ENCODE measurements around the gene UBA1.

UBA1 gene

DNA sequence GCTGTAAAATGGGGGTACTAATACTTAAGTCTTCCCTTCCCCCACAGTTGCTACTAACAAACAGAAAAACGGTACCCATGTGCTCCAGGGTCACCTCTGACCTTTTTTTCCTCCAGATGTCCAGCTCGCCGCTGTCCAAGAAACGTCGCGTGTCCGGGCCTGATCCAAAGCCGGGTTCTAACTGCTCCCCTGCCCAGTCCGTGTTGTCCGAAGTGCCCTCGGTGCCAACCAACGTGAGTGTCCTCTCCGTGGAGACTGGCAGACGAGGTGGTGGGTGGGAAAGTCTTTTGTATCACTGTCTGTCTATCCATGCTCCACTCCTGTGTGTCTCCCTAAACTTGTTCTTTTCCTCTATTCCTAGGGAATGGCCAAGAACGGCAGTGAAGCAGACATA is 5.1 kb downstream of the UBA1 start:
- peaks cover 37 to 51% of the 10 kb centered on the region in 2 donors for H3K36me3 ChIP-seq (ENCODE audit: control insufficient read depth in 1 of 2, insufficient read depth in 2 of 2, low read length in 2 of 2)
- H3K27ac ChIP-seq (ENCODE audit: low read depth, low read length), result no peak overlapping the region
- no peak overlapping the region for H3K4me3 ChIP-seq (ENCODE audit: low read depth in 1 of 2, low read length in 2 of 2)
- peaks cover 30 to 49% of the 10 kb centered on the region in 2 donors for H3K4me1 ChIP-seq (ENCODE audit: control insufficient read depth in 1 of 2, insufficient read depth in 2 of 2, low read length in 2 of 2)
- no peak overlapping the region for H3K9ac ChIP-seq (ENCODE audit: low read depth in 1 of 2, low read length in 2 of 2)
- H3K27me3 ChIP-seq (ENCODE audit: control insufficient read depth in 1 of 2, insufficient read depth in 2 of 2, low read length in 2 of 2), result no peaks in the 10 kb centered on the region
- no peaks in the 10 kb centered on the region for H3K9me3 ChIP-seq (ENCODE audit: control insufficient read depth in 1 of 2, low read length in 2 of 2)

DNA sequence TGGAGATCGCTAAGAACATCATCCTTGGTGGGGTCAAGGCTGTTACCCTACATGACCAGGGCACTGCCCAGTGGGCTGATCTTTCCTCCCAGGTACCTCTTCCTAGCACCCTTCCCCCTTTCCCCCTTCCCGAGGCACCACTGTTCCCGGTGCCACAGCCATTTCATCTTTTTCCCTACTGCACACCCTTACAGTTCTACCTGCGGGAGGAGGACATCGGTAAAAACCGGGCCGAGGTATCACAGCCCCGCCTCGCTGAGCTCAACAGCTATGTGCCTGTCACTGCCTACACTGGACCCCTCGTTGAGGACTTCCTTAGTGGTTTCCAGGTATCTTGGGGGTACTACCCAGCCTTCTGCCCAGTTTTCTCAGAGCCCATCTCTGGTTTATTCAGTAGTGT is 5.7 kb downstream of the UBA1 start:
- Histone ChIP-seq H3K27me3 (ENCODE audit: control insufficient read depth in 1 of 2, insufficient read depth in 2 of 2, low read length in 2 of 2) (no peaks in the 10 kb centered on the region), H3K4me3 (ENCODE audit: low read depth in 1 of 2, low read length in 2 of 2) (no peak overlapping the region), H3K9me3 (ENCODE audit: control insufficient read depth in 1 of 2, low read length in 2 of 2) (no peaks in the 10 kb centered on the region), H3K4me1 (ENCODE audit: control insufficient read depth in 1 of 2, insufficient read depth in 2 of 2, low read length in 2 of 2) (peaks cover 30 to 49% of the 10 kb centered on the region in 2 donors), H3K36me3 (ENCODE audit: control insufficient read depth in 1 of 2, insufficient read depth in 2 of 2, low read length in 2 of 2) (peaks cover 37 to 55% of the 10 kb centered on the region in 2 donors), H3K9ac (ENCODE audit: low read depth in 1 of 2, low read length in 2 of 2) (no peak overlapping the region), H3K27ac (ENCODE audit: low read depth, low read length) (no peak overlapping the region)

DNA sequence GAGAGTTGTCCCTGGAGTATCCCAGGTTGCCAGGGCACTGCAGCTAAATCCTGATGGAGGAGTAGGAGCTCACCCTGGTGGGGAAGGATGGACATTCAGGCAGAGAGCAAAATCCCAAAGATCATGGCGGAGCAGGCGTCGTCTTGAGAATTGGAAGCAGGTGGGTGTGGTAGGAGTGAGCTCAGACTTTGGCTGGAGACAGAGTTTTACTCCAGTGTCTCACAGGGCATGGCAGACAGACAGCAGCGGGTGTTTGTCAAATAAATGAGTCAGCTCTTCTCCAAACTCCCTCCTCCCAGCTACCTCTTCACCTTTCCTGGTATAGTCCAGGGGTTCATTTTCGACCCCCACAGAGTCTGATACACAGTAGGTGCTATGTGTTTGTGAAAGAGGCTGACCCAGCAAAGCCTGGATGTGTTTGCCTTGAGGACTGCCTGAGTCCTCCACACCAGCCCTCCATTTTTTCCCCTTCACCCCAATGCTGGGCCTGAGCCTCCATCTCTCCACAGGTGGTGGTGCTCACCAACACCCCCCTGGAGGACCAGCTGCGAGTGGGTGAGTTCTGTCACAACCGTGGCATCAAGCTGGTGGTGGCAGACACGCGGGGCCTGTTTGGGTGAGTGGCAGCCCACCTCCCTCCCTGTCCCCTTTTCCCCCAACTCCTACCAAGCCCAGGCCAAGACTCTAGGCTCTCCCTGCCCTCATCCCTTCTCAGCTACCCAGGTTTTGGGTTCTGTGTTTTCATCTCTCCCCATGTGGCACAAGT is 6.9 kb downstream of the UBA1 start:
- Histone ChIP-seq H3K4me3 (ENCODE audit: low read depth in 1 of 2, low read length in 2 of 2) (no peak overlapping the region), H3K36me3 (ENCODE audit: control insufficient read depth in 1 of 2, insufficient read depth in 2 of 2, low read length in 2 of 2) (peaks cover 37 to 66% of the 10 kb centered on the region in 2 donors), H3K27ac (ENCODE audit: low read depth, low read length) (no peak overlapping the region), H3K9ac (ENCODE audit: low read depth in 1 of 2, low read length in 2 of 2) (no peak overlapping the region), H3K27me3 (ENCODE audit: control insufficient read depth in 1 of 2, insufficient read depth in 2 of 2, low read length in 2 of 2) (no peaks in the 10 kb centered on the region), H3K9me3 (ENCODE audit: control insufficient read depth in 1 of 2, low read length in 2 of 2) (no peaks in the 10 kb centered on the region), H3K4me1 (ENCODE audit: control insufficient read depth in 1 of 2, insufficient read depth in 2 of 2, low read length in 2 of 2) (peaks cover 24 to 39% of the 10 kb centered on the region in 2 donors)

DNA sequence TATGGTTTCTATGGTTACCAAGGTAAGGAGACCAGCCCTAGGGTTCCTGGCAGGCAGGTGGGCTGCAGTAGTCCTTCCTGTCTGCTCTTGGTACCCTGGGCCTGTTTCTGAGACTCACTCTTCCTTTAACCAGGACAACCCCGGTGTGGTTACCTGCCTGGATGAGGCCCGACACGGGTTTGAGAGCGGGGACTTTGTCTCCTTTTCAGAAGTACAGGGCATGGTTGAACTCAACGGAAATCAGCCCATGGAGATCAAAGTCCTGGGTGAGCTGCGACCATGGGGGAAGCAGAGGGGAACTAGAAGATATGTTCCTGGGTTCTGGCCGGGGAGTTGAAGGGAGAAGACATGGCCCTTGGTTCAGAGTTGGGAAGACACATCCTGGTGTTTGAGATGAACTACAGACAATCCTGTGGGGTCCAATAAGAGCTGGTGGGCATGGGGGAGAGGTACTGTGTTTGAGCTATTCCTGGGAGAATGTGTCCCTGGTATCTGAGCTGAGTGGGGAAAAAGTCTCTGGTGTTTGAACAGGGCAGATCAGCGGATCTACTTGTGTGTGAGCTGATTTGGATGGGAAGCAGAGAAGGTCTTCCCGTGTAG is 7.8 kb downstream of the UBA1 start:
- Histone ChIP-seq H3K4me1 (ENCODE audit: control insufficient read depth in 1 of 2, insufficient read depth in 2 of 2, low read length in 2 of 2) (peaks cover 15 to 30% of the 10 kb centered on the region in 2 donors), H3K27me3 (ENCODE audit: control insufficient read depth in 1 of 2, insufficient read depth in 2 of 2, low read length in 2 of 2) (no peaks in the 10 kb centered on the region), H3K9me3 (ENCODE audit: control insufficient read depth in 1 of 2, low read length in 2 of 2) (no peaks in the 10 kb centered on the region), H3K36me3 (ENCODE audit: control insufficient read depth in 1 of 2, insufficient read depth in 2 of 2, low read length in 2 of 2) (peaks cover 43 to 75% of the 10 kb centered on the region in 2 donors), H3K9ac (ENCODE audit: low read depth in 1 of 2, low read length in 2 of 2) (no peak overlapping the region), H3K4me3 (ENCODE audit: low read depth in 1 of 2, low read length in 2 of 2) (no peak overlapping the region), H3K27ac (ENCODE audit: low read depth, low read length) (no peak overlapping the region)

DNA sequence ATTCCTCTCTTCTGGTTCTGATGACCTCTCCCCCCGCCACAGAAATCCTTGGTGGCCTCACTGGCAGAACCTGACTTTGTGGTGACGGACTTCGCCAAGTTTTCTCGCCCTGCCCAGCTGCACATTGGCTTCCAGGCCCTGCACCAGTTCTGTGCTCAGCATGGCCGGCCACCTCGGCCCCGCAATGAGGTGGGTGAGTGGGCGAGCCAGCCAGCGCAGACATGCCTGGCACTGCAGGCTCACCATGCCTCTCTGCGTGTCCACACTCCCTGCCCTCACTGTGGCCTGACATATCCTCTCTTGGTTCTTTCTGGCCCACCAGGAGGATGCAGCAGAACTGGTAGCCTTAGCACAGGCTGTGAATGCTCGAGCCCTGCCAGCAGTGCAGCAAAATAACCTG is 8.7 kb downstream of the UBA1 start:
- H3K4me3 ChIP-seq (ENCODE audit: low read depth in 1 of 2, low read length in 2 of 2), result no peak overlapping the region
- no peaks in the 10 kb centered on the region for H3K27me3 ChIP-seq (ENCODE audit: control insufficient read depth in 1 of 2, insufficient read depth in 2 of 2, low read length in 2 of 2)
- no peak overlapping the region for H3K27ac ChIP-seq (ENCODE audit: low read depth, low read length)
- no peaks in the 10 kb centered on the region for H3K9me3 ChIP-seq (ENCODE audit: control insufficient read depth in 1 of 2, low read length in 2 of 2)
- H3K4me1 ChIP-seq (ENCODE audit: control insufficient read depth in 1 of 2, insufficient read depth in 2 of 2, low read length in 2 of 2), result peaks cover 7 to 21% of the 10 kb centered on the region in 2 donors
- no peak overlapping the region for H3K9ac ChIP-seq (ENCODE audit: low read depth in 1 of 2, low read length in 2 of 2)
- peaks cover 43 to 80% of the 10 kb centered on the region in 2 donors for H3K36me3 ChIP-seq (ENCODE audit: control insufficient read depth in 1 of 2, insufficient read depth in 2 of 2, low read length in 2 of 2)

DNA sequence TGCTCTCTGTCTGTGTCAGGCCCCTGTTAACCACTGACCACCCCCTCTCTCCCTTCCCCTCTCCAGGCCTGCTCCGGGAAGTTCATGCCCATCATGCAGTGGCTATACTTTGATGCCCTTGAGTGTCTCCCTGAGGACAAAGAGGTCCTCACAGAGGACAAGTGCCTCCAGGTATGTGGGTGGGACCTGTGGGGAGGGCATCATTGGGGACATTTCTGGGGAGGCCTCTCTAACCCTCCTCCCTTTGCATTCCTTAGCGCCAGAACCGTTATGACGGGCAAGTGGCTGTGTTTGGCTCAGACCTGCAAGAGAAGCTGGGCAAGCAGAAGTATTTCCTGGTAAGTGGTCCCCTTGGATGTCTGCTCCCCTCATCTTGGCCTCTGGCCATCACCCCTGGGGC is 9.2 kb downstream of the UBA1 start:
- H3K4me1 ChIP-seq (ENCODE audit: control insufficient read depth in 1 of 2, insufficient read depth in 2 of 2, low read length in 2 of 2), result peaks cover 3 to 17% of the 10 kb centered on the region in 2 donors
- H3K27ac ChIP-seq (ENCODE audit: low read depth, low read length), result no peak overlapping the region
- H3K9me3 ChIP-seq (ENCODE audit: control insufficient read depth in 1 of 2, low read length in 2 of 2), result no peaks in the 10 kb centered on the region
- no peaks in the 10 kb centered on the region for H3K27me3 ChIP-seq (ENCODE audit: control insufficient read depth in 1 of 2, insufficient read depth in 2 of 2, low read length in 2 of 2)
- peaks cover 43 to 85% of the 10 kb centered on the region in 2 donors for H3K36me3 ChIP-seq (ENCODE audit: control insufficient read depth in 1 of 2, insufficient read depth in 2 of 2, low read length in 2 of 2)
- H3K4me3 ChIP-seq (ENCODE audit: low read depth in 1 of 2, low read length in 2 of 2), result no peak overlapping the region
- H3K9ac ChIP-seq (ENCODE audit: low read depth in 1 of 2, low read length in 2 of 2), result no peak overlapping the region

DNA sequence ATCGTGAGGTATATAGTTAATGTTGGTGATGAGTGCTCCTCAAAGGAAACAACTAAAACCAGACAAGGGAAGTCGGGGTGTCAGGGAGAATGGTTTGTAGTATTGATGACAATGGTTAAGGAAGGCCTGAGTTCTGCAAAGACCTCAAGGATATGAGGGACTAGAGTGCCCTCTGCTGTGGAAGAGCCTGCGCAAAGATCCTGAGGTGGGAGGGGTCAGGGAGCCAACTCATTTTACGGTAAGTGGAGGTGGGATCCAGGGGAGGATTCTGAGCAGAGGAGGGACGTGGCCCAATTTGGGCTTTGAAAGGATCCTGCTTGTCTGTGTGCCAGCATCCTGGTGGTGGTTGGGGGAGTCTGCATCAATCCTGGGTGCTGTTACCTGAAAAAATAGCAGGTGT is 11.3 kb downstream of the UBA1 start:
- H3K27ac ChIP-seq (ENCODE audit: low read depth, low read length), result no peak overlapping the region
- H3K9ac ChIP-seq (ENCODE audit: low read depth in 1 of 2, low read length in 2 of 2), result no peak overlapping the region
- H3K9me3 ChIP-seq (ENCODE audit: control insufficient read depth in 1 of 2, low read length in 2 of 2), result no peaks in the 10 kb centered on the region
- H3K4me3 ChIP-seq (ENCODE audit: low read depth in 1 of 2, low read length in 2 of 2), result no peak overlapping the region
- peaks cover 3 to 9% of the 10 kb centered on the region in 2 donors for H3K4me1 ChIP-seq (ENCODE audit: control insufficient read depth in 1 of 2, insufficient read depth in 2 of 2, low read length in 2 of 2)
- peaks cover 31 to 84% of the 10 kb centered on the region in 2 donors for H3K36me3 ChIP-seq (ENCODE audit: control insufficient read depth in 1 of 2, insufficient read depth in 2 of 2, low read length in 2 of 2)
- no peaks in the 10 kb centered on the region for H3K27me3 ChIP-seq (ENCODE audit: control insufficient read depth in 1 of 2, insufficient read depth in 2 of 2, low read length in 2 of 2)

DNA sequence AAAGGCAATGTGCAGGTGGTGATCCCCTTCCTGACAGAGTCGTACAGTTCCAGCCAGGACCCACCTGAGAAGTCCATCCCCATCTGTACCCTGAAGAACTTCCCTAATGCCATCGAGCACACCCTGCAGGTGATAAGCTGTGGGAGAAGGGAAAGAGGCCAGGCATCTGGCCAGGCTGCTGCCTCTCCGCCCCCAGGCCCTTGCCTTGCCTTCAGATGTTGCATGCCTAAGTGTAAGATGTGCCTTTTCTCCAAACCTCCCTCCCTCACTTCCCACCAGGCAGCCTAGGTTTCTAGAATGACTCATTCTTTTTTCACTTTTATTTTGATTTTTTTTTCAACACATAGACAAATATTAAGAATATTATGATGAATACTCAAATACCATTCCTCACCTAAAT is 12.7 kb downstream of the UBA1 start:
- no peak overlapping the region for H3K27ac ChIP-seq (ENCODE audit: low read depth, low read length)
- no peaks in the 10 kb centered on the region for H3K4me1 ChIP-seq (ENCODE audit: control insufficient read depth in 1 of 2, insufficient read depth in 2 of 2, low read length in 2 of 2)
- H3K4me3 ChIP-seq (ENCODE audit: low read depth in 1 of 2, low read length in 2 of 2), result no peak overlapping the region
- H3K36me3 ChIP-seq (ENCODE audit: control insufficient read depth in 1 of 2, insufficient read depth in 2 of 2, low read length in 2 of 2), result peaks cover 42 to 84% of the 10 kb centered on the region in 2 donors
- no peaks in the 10 kb centered on the region for H3K9me3 ChIP-seq (ENCODE audit: control insufficient read depth in 1 of 2, low read length in 2 of 2)
- no peaks in the 10 kb centered on the region for H3K27me3 ChIP-seq (ENCODE audit: control insufficient read depth in 1 of 2, insufficient read depth in 2 of 2, low read length in 2 of 2)
- no peak overlapping the region for H3K9ac ChIP-seq (ENCODE audit: low read depth in 1 of 2, low read length in 2 of 2)

DNA sequence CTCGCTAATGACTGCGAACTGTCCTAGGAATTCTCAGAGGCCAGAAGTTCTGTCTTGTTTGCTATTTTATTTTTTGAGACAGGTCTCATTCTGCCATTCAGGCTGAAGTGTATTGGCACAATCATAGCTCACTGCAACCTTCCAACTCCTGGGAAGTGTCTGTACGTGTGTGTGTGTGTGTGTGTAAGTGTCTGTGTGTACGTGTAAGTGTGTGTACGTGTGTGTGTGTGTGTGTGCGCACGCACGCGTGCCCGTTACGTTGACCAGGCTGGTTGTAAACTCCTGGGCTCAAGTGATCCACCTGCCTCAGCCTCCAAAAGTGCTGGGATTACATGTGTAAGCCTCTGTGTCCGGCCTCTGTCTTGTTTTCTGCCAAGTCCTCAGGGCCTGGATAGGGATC is 14.5 kb downstream of the UBA1 start:
- Histone ChIP-seq H3K36me3 (ENCODE audit: control insufficient read depth in 1 of 2, insufficient read depth in 2 of 2, low read length in 2 of 2) (peaks cover 38 to 82% of the 10 kb centered on the region in 2 donors), H3K4me3 (ENCODE audit: low read depth in 1 of 2, low read length in 2 of 2) (no peak overlapping the region), H3K9ac (ENCODE audit: low read depth in 1 of 2, low read length in 2 of 2) (no peak overlapping the region), H3K27ac (ENCODE audit: low read depth, low read length) (no peak overlapping the region), H3K9me3 (ENCODE audit: control insufficient read depth in 1 of 2, low read length in 2 of 2) (no peaks in the 10 kb centered on the region), H3K27me3 (ENCODE audit: control insufficient read depth in 1 of 2, insufficient read depth in 2 of 2, low read length in 2 of 2) (no peaks in the 10 kb centered on the region), H3K4me1 (ENCODE audit: control insufficient read depth in 1 of 2, insufficient read depth in 2 of 2, low read length in 2 of 2) (no peaks in the 10 kb centered on the region)

DNA sequence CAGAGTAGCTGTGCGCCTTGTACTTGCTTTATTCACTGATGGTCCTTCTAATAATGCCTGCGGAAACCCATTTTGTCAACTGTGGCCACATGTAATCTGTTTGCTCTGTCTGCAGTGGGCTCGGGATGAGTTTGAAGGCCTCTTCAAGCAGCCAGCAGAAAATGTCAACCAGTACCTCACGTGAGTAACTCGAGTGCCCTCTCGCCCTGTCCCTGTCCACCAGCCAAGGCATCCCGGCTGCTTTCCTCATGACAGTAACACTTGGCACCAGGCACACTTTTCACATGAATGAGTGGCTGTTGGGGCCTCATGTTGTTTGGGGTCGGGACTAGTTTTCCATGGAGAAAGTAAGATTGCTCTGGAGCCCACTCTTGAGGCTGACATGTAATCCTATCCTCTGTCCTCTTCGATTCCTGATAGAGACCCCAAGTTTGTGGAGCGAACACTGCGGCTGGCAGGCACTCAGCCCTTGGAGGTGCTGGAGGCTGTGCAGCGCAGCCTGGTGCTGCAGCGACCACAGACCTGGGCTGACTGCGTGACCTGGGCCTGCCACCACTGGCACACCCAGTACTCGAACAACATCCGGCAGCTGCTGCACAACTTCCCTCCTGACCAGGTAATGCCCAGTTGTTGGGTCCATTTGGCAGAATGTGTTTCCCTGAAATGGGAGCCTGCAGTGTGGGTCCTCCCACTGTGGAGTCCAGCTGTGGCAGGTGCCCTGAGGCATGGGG is 16.0 kb downstream of the UBA1 start:
- no peak overlapping the region for H3K4me3 ChIP-seq (ENCODE audit: low read depth in 1 of 2, low read length in 2 of 2)
- no peaks in the 10 kb centered on the region for H3K9me3 ChIP-seq (ENCODE audit: control insufficient read depth in 1 of 2, low read length in 2 of 2)
- no peaks in the 10 kb centered on the region for H3K27me3 ChIP-seq (ENCODE audit: control insufficient read depth in 1 of 2, insufficient read depth in 2 of 2, low read length in 2 of 2)
- no peak overlapping the region for H3K9ac ChIP-seq (ENCODE audit: low read depth in 1 of 2, low read length in 2 of 2)
- no peak overlapping the region for H3K27ac ChIP-seq (ENCODE audit: low read depth, low read length)
- H3K4me1 ChIP-seq (ENCODE audit: control insufficient read depth in 1 of 2, insufficient read depth in 2 of 2, low read length in 2 of 2), result no peaks in the 10 kb centered on the region
- peaks cover 43 to 83% of the 10 kb centered on the region in 2 donors for H3K36me3 ChIP-seq (ENCODE audit: control insufficient read depth in 1 of 2, insufficient read depth in 2 of 2, low read length in 2 of 2)

Measured in duodenal mucosa (tissue), 2 donors.